B cell (primary cell): ENCODE results near the gene CD79A.

ENCODE experiments used
- CTCF ChIP-seq: fragments of 200-600 bp; IDR thresholded peaks from one replicate; pipeline ENCODE4 v1.8.0; 2022; ENCODE audit warnings: antibody characterized with exemption, mild to moderate bottlenecking
- EZH2 ChIP-seq: IDR thresholded peaks from 2 replicates; pipeline ENCODE4 v1.6.1; 2012; ENCODE audit warnings: borderline replicate concordance, low read depth, mild to moderate bottlenecking, moderate library complexity, low read length; ENCODE audit not compliant: insufficient read depth, poor library complexity, severe bottlenecking

- TF ChIP-seq EZH2 (no peak), CTCF (no peak)
These were observed 31.8 kb downstream of the CD79A start for GRCh38 chr19:41908724-41909464.
